IPS-18a (cell line): ENCODE data around the gene ELANE.
"Not testable (repeated sequence)": the region's sequence is repeated elsewhere in the genome, so short reads cannot be mapped to it uniquely, and the experiment has no call there.

ENCODE experiments used
- H3K27ac ChIP-seq: one replicate; pipeline ENCODE4 v1.5.1; 2013; ENCODE audit warnings: low read length
- H3K27me3 ChIP-seq: one replicate; pipeline ENCODE4 v1.6.1; 2013; ENCODE audit warnings: mild to moderate bottlenecking, low read length; ENCODE audit not compliant: control insufficient read depth, insufficient read depth
- H3K36me3 ChIP-seq: one replicate; pipeline ENCODE4 v1.6.1; 2013; ENCODE audit warnings: low read depth, low read length; ENCODE audit not compliant: control insufficient read depth
- H3K4me1 ChIP-seq: one replicate; pipeline ENCODE4 v1.6.1; 2013; ENCODE audit warnings: low read depth, low read length; ENCODE audit not compliant: control insufficient read depth
- H3K4me3 ChIP-seq: one replicate; pipeline ENCODE4 v1.5.1; 2013; ENCODE audit warnings: low read length
- H3K9ac ChIP-seq: one replicate; pipeline ENCODE4 v1.6.1; 2013; ENCODE audit warnings: mild to moderate bottlenecking, low read length, moderate library complexity
- H3K9me3 ChIP-seq: one replicate; pipeline ENCODE4 v1.6.1; 2013; ENCODE audit warnings: low read depth, low read length; ENCODE audit not compliant: control insufficient read depth

The ELANE gene

DNA sequence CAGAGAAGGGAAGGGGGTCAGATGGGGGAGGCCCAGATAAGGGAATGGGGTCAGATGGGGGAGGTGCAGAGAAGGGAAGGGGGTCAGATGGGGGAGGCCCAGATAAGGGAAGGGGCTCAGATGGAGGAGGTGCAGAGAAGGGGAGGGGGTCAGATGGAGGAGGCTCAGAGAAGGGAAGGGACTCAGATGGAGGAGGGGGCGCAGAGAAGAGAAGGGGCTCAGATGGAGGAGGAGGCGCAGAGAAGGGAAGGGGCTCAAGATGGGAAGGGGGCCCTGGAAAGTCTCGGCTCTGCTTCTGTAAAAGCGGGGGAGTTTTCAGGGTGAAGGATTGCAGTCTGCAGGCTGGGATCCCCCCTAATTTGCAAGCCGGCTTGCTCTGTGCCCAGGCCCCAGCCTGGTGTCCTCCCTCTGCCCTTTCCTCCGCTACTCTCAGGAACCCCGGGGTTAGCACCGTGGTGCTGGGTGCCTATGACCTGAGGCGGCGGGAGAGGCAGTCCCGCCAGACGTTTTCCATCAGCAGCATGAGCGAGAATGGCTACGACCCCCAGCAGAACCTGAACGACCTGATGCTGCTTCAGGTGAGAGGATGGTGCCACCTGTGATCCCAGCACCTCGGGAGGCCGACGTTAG is 22.9 kb upstream of the ELANE start:
- no peak overlapping the region for H3K27ac ChIP-seq
- H3K9me3 ChIP-seq, result no peaks in the 10 kb centered on the region
- H3K4me1 ChIP-seq, result no peaks in the 10 kb centered on the region
- H3K36me3 ChIP-seq, result no peaks in the 10 kb centered on the region
- H3K4me3 ChIP-seq, result no peak overlapping the region
- H3K27me3 ChIP-seq, result no peaks in the 10 kb centered on the region
- H3K9ac ChIP-seq, result no peak overlapping the region

DNA sequence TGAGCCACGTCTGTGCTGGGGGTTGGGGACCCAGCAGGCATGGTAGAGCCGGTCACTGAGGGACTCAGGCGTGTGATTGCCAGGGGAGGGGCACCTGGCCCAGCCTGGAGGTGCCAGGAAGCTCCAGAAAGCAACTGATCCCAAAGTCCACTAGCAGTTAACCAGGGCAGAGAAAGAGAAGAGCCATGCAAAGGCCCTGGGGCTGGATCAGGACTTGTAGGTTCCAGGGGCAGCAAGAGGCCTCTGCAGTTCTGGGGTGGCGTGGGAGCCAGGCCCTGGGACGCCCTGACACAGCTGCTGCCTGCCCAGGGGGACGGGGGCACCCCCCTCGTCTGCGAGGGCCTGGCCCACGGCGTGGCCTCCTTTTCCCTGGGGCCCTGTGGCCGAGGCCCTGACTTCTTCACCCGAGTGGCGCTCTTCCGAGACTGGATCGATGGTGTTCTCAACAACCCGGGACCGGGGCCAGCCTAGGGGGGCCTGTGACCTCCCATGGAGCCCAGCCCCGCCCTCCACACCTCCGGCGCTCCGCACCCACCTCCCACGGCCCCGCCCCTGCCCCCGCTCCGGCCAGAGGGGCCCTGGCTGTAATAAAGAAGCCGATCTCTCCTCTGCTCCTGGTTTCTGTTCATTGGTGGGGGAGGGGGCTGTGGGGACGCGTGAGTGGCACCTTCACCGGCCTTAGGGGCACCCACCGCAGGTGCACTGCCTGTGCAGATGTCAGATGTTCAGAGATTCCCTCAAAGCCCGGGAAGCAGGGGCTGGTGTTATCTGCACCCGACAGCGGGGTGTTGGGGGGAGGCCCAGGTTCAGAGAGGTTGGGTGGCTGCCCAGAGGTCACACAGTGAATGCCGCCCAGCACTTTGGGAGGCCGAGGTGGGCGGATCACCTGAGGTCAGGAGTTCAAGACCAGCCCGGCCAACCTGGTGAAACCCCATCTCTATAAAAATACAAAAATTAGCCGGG is 20.4 kb upstream of the ELANE start:
- Histone ChIP-seq H3K4me1 (no peaks in the 10 kb centered on the region), H3K4me3 (no peak overlapping the region), H3K9ac (no peak overlapping the region), H3K9me3 (no peaks in the 10 kb centered on the region), H3K36me3 (no peaks in the 10 kb centered on the region), H3K27me3 (no peaks in the 10 kb centered on the region), H3K27ac (no peak overlapping the region)

DNA sequence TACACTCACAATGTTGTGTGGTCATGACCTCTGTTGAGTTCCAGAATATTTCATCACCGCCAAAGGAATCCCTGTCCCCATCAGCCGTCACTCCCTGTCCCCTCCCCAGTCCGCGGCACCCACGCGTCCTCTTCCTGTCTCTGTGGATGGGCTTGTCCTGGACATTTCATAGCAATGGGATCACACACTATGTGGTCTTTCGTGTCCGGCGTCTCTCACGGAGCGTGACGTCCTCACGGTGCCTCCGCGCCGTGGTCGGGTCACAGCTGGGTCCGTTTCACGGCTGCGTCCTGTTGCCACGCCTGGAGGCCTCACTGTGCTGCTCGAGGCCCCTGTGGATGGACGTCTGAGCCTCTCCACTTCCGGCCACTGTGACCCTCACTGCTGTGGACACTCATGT is 17.9 kb upstream of the ELANE start:
- H3K9ac ChIP-seq, result no peak overlapping the region
- H3K9me3 ChIP-seq, result no peaks in the 10 kb centered on the region
- H3K27me3 ChIP-seq, result no peaks in the 10 kb centered on the region
- no peaks in the 10 kb centered on the region for H3K36me3 ChIP-seq
- H3K4me3 ChIP-seq, result no peak overlapping the region
- no peaks in the 10 kb centered on the region for H3K4me1 ChIP-seq
- no peak overlapping the region for H3K27ac ChIP-seq

DNA sequence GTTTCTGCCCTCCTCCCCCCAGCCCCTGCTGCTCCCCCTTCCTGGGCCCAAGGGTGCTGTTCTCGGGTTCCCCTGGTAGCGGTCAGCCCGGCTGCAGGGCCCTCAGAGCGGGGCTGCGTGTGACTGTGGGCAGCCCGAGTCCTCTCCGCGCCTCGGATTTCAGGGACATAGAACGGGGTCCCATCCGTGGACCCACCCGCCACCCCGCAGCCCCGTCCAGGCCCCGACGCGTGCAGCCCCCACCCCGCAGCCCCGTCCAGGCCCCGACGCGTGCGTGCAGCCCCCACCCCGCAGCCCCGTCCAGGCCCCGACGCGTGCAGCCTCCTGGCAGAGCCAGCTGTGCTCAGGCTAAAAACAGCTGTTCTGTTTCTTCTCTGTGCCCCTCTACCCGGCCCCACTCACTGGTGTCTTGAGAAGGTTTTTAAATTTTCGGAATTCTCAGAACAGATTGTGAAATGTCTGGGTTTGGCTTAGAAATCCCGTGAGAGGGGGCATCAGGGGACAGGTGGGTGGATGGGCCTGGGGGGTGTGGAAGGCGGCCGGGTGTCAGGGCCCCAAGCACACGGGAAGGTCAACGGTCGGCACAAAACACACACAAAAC is 16.8 kb upstream of the ELANE start:
- Histone ChIP-seq H3K27ac (no peak overlapping the region), H3K4me1 (no peaks in the 10 kb centered on the region), H3K9ac (no peak overlapping the region), H3K36me3 (no peaks in the 10 kb centered on the region), H3K27me3 (no peaks in the 10 kb centered on the region), H3K9me3 (no peaks in the 10 kb centered on the region), H3K4me3 (no peak overlapping the region)

DNA sequence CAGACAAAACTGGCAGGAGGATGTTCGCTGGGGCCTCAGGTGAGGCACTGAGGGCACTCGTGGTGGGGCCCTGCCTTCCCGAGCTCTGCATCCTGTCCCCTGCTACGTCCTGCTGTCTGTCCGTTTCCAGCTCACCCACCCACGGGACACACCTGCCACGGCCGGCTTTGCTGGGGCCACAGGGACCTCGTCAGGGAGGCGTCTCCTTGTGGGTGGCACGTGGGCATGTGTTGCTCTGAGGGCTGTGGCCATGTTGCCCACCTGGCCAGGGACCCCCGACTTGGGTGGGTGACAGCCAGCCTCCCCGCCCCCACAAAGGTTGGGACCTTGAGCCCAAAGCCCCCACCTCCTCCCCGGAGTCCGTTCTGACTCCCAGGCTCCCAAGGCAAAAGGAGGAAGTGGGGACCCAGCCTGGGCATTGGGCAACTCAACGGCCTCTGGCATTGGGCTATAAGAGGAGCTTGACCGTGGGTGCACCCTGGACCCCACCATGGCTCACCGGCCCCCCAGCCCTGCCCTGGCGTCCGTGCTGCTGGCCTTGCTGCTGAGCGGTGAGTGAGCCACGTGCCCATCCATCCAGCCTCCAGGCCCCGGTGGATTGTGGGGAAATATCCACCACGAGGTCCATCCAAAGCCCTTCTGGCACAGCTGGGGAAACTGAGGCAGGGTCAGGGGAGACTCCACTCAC is 11.4 kb upstream of the ELANE start, which contains the start of gene PRTN3:
TSS of gene PRTN3 (plus strand) at position 481 of the 688 bp plus-strand sequence. CDS start at position 491, 10 bp downstream.
- no peaks in the 10 kb centered on the region for H3K4me1 ChIP-seq
- H3K4me3 ChIP-seq, result no peak within 1 kb of the TSS
- peaks cover 21% of the 10 kb centered on the region for H3K27me3 ChIP-seq
- no peak within 1 kb of the TSS for H3K9ac ChIP-seq
- H3K36me3 ChIP-seq, result no peaks in the 10 kb centered on the region
- no peak within 1 kb of the TSS for H3K27ac ChIP-seq
- no peaks in the 10 kb centered on the region for H3K9me3 ChIP-seq

DNA sequence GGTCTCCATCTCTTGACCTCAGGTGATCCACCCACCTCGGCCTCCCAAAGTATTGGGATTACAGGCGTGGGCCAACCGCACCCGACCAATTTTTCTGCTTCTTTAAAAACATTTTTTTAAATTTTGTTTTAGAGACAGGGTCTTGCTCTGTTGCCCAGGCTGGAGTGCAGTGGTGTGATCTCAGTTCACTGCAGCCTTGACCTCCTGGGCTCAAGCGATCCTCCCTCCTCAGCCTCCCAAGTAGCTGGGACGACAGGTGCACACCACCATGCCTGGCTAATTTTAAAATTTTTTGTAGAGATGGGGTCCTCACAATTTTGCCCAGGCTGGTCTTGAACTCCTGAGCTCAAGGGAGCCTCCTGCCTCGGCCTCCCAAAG is 9.3 kb upstream of the ELANE start:
- H3K4me1 ChIP-seq, H3K4me3 ChIP-seq, H3K9ac ChIP-seq, H3K36me3 ChIP-seq, H3K27ac ChIP-seq, H3K9me3 ChIP-seq: not testable (repeated sequence)
- H3K27me3 ChIP-seq, result peaks cover 21% of the 10 kb centered on the region

DNA sequence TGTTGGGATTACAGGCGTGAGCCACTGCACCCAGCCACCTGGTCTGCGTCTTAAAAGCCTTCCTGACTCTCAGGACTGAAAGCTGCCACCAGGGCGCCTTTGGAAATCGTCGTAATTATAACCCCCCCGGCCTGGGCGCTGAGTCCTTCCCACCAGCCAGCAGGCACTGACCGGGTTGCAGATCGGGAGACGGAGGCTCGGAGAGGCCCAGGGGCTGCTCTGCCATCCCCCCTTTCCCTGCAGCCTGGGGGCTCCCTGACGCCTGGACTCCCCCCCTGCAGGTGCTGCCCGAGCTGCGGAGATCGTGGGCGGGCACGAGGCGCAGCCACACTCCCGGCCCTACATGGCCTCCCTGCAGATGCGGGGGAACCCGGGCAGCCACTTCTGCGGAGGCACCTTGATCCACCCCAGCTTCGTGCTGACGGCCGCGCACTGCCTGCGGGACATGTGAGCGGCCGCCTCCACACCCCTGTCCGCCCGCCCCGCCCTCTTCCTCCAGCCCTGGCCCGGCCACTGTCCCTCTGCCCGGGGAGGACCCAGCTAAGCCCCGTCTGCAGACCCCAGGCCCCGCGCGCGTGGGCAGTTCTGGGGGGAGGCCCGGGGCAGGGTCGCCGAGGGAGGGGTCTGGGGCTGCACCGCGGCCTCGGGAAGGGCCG is 8.8 kb upstream of the ELANE start:
- no peak overlapping the region for H3K27ac ChIP-seq
- no peaks in the 10 kb centered on the region for H3K36me3 ChIP-seq
- peaks cover 21% of the 10 kb centered on the region for H3K27me3 ChIP-seq
- H3K4me1 ChIP-seq, result no peaks in the 10 kb centered on the region
- no peak overlapping the region for H3K9ac ChIP-seq
- no peaks in the 10 kb centered on the region for H3K9me3 ChIP-seq
- no peak overlapping the region for H3K4me3 ChIP-seq

DNA sequence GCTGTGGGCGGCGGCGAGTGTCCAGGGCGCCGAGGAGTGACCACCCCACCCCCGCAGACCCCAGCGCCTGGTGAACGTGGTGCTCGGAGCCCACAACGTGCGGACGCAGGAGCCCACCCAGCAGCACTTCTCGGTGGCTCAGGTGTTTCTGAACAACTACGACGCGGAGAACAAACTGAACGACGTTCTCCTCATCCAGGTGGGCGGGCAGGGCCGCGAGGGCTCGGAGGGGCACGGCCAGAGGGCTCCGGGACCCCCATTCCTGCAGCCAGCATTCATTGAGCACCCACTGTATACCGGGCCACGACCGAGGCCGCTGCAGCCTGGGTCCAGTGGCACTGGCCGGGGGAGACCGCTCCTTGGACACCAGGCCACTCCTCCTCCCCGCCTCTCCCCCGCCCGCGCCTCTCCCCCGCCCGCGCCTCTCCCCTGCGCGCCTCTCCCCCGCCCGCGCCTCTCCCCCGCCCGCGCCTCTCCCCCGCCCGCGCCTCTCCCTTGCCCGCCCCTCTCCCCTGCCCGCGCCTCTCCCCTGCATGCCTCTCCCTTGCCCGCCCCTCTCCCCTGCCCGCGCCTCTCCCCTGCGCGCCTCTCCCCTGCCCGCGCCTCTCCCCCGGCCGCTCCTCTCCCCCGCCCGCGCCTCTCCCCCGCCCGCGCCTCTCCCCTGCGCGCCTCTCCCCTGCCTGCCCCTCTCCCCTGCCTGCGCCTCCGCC is 8.1 kb upstream of the ELANE start:
- Histone ChIP-seq H3K9me3 (no peaks in the 10 kb centered on the region), H3K4me3 (no peak overlapping the region), H3K9ac (no peak overlapping the region), H3K36me3 (no peaks in the 10 kb centered on the region), H3K27ac (no peak overlapping the region), H3K27me3 (peaks cover 21% of the 10 kb centered on the region), H3K4me1 (no peaks in the 10 kb centered on the region)

DNA sequence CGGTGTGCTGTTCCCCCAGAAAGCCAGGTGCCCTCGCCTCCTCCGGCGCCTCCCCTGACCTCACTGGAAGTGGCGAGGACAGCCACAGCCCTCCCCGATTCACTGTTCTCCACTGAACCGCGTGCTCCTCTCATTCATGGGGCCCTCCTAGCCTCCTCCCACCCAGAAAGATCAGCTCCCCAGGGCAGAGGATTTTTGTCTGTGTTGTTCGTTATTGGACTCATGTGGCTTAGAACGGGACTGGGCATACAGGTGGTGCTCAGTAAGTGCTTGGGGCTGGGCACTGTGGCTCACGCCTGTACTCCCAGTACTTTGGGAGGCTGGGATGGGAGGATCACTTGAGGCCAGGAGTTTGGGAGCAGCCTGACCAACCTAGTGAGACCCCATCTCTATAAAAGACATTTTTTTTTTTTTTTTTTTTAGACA is 7.5 kb upstream of the ELANE start:
- Histone ChIP-seq H3K27me3 (peaks cover 21% of the 10 kb centered on the region), H3K27ac (no peak overlapping the region), H3K36me3 (no peaks in the 10 kb centered on the region), H3K9ac (no peak overlapping the region), H3K4me3 (no peak overlapping the region), H3K4me1 (no peaks in the 10 kb centered on the region), H3K9me3 (no peaks in the 10 kb centered on the region)

DNA sequence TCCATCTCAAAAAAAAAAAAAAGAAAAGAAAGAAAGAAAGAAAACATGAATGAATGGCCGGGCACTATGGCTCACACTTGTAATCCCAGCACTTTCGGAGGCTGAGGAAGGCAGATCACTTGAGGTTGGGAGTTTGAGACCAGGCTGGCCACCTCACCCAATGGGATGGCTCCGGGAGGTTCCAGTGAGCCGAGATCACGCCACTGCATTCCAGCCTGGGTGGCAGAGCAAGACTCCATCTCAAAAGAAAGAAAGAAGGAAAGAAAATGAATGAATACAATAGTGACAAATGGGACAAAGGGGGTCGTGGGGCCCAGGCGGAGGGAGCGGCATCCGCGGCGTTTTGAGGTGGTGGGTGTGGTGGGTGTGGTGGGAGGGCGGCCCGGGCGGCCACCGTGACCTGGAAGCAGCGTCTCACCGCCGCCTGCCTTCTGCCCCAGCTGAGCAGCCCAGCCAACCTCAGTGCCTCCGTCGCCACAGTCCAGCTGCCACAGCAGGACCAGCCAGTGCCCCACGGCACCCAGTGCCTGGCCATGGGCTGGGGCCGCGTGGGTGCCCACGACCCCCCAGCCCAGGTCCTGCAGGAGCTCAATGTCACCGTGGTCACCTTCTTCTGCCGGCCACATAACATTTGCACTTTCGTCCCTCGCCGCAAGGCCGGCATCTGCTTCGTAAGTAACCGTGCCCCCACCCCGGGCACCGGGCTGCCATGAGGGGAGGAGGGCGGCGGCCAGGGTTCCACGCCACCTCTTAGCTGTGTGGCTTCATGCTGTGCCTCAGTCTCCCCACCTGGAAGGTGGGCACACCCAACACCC is 6.2 kb upstream of the ELANE start:
- Histone ChIP-seq H3K9ac (no peak overlapping the region), H3K4me3 (no peak overlapping the region), H3K4me1 (no peaks in the 10 kb centered on the region), H3K9me3 (no peaks in the 10 kb centered on the region), H3K27me3 (peaks cover 21% of the 10 kb centered on the region), H3K27ac (no peak overlapping the region), H3K36me3 (no peaks in the 10 kb centered on the region)
